Stimulated activated CD4-positive, alpha-beta T cell treated with anti-CD3 and anti-CD28 coated beads, Interleukin-1b, Interleukin-23, amount 100 ng/mL, for 48 hours (primary cell): Measurements from ENCODE around the gene TBX5.
"Not testable (repeated sequence)": the region's sequence is repeated elsewhere in the genome, so short reads cannot be mapped to it uniquely, and the experiment has no call there.

Experiments
- DNase-seq: peaks from one replicate; pipeline ENCODE4 v3.0.0-alpha.2; 2020

TBX5 gene

DNA sequence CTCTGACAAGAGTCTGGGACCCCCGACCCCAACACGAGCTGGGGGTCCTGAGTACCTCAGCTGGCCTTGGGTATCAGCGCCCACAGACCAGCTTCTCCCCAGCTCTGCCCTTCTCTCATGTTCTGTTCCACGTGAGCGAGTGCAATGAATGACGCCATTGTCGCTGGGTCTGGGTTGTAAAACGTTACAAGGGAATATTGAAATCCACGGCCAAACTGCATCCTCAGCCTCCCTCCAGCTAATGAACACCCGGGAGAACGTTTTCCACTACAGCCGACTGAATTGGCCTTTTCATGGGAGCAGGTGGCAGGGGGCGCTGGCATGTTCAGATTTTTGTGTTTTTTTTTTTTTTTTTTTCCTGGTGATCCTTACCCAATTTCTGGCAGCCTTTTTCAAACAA lies 34.7 kb downstream of the TBX5 start:
- DNase-seq: no peak

DNA sequence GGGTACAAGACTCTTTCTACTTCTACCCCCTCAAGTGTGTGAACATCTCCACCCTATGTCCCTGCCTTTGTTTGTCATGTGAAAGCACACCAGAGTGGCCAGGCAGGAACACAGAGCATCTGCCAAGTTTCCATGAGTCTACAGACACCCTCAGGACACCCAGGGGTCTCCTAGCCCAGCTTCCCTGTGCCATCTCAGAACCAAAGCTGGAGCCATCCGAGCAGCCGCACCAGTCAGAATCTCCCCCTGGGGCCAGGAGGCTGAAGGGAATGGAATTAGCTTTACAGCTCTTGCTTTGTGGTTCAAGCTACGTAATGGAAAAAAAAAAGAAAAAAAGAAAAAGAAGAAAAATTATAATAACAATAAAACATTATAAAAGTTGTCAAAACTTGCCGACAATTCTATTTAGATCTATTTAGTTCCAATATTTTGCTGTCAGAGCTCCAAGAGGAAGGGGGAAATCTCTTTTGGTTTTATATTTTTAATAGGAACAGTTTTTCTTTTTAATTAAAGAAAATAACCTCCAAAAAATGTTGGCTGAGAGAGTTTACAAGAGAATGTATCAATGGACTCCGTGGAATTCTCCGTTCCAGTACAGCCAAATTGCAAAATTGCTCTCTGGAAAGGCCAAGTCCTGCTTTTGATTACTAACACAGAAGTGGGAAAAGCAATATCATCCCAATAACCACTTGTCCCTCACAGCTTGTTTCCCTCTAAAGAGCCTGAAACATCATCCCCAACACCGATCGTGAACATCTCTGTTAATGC lies 37.1 kb downstream of the TBX5 start:
- no peak for DNase-seq

DNA sequence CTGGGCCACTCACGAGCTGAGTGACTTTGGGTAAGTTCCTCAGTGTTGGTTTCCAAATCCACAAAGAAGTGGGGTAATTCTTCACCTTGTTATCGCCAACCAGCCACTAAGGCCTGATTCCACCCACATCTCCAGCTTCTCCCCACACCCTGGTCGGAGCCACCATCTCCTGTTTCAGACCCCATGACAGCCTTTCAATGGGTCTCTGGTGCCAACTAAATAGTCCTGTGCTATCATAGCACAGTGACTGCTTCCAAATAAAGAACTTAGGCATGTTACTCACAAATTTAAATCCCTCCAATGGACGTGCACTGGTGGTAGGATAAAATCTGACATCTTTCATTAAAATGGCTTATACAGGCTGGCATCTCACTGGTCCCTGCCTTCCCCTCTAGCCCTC lies 44.0 kb downstream of the TBX5 start:
- no peak for DNase-seq

DNA sequence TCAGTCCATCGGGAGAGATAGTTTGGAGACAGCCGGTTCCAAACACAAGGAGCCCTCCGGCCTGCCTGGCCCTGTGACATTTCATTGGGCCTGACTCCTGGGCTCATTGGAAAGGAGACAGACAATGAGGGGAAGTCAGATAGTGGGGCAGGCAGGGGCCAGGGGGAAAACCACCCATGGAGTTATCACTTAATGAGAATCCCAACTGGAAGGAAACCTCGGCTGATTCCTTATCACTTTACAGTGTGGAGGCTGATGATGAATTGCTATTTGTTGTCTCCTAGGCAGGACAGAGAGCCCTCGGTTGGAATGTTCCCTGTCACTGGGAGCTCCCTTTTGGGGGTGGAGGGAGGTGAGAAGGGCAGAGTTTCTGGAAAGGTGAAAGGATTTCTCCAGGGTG lies 44.4 kb downstream of the TBX5 start:
- no peak for DNase-seq

DNA sequence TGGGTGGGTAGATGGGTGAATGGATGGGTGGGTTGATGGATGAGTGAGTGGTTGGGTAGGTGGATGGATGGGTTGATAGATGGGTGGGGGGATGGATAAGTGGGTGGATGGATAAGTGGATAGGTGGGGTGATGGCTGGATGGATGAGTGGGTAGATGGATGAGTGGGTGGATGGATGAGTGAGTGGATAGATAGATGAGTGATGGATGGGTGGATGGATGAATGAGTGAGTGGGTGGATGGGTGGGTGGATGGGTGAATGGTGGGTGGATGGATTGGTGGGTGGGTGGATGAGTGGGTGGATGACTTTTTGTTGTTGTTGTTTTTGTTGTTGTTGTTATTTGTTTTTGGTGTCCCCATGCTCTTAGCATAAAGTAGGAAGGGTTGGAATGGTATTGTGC lies 45.5 kb downstream of the TBX5 start:
- DNase-seq: no peak

DNA sequence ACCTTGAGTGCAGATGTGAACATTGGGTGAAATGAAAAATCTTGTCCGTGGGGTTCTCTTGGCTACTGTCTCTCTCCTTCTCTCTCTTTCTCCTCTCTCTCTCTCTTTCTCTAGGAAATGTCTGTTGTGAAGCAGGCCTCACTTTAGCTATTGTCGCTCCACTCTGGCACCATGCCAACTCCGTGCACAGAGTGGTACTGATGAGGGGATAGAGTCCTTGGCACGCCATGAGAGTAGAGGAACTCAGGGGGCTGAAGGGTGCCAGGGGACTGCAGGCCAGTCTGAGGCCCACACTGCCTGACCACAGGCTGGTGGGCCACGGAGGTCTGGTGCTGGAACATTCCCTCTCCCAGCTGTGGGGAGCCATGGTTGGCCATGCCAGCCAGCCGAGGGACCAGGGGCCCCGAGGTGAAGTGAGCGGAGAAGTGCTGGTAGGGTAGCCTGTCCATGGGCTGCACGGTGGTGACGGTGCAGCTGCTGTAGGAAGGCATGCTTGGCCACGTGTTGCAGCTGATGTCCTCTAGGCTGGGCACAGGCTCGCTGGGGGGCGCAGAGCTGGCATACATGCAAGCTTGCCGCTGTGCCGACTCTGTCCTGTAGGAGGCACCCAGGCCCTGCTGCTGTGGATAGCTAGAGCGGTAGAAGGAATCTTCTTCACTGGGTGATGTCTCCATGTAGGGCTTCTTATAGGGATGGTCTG lies 50.4 kb downstream of the TBX5 start:
- no peak for DNase-seq

DNA sequence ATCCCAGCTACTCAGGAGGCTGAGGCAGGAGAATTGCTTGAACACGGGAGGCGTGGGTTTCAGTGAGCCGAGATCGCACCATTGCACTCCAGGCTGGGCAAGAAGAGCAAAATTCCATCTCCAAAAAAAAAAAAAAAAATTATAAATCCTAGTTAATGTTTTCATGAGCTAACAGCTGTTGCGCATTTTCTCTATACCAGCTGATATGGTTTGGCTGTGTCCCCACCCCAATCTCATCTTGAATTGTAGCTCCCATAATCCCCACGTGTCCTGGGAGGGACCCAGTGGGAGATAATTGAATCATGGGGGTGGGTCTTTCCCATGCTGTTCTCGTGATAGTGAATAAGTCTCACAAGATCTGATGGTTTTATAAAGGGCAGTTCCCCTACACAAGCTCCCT lies 56.7 kb downstream of the TBX5 start:
- DNase-seq: not testable (repeated sequence)

DNA sequence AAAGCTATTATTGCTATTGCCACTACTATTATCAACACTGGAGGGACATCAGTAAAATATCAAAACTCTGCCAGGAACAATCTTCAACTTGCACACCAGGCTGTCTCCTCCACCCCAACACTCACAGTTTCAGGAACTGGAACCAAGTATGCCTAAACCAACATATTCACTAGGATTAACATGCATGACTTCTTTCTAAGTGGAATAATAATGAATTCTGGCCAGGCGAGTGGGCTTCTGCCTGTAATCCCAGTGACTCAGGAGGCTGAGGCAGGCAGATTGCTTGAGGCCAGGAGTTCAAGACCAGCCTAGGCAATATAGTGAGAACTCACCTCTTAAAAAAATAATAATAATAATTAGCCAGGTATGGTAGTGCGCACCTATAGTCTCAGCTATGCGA lies 58.1 kb downstream of the TBX5 start:
- no peak for DNase-seq

DNA sequence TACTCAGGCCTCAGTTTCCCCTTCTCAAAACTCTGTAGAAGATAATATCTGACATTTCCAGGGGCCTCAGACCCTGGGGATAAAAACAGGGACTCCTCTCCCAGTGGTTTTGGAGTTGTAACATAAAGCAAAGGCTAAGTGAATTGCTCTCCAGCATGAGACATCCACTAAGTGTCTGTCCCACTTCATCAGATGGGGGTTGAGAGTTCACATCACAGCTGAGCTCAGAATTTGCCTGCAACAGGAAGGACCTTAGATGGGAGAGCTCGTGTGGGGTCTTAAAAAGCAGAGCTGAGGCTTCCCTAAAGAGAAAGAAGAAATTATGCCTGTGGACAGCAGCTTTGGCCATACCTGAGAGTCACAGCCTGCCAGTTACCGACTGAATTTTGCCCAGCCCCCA lies 61.1 kb downstream of the TBX5 start:
- DNase-seq: no peak

DNA sequence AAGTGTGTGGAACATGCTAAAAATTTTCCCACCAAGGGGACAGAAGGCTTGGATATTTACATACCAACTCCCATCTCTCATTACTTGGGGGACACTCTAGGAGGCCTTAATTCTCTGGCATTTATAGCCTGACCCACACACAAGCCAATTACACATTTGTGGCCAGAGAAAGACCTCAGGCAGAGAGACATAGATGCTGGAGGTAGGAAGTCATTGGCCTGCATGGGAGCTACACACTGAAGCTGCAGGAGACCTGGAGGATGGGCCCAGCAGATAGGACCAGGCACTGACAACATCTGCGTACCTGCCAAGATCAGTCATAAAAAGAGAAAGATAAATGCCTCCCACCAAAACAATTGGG lies 61.7 kb downstream of the TBX5 start:
- no peak for DNase-seq

DNA sequence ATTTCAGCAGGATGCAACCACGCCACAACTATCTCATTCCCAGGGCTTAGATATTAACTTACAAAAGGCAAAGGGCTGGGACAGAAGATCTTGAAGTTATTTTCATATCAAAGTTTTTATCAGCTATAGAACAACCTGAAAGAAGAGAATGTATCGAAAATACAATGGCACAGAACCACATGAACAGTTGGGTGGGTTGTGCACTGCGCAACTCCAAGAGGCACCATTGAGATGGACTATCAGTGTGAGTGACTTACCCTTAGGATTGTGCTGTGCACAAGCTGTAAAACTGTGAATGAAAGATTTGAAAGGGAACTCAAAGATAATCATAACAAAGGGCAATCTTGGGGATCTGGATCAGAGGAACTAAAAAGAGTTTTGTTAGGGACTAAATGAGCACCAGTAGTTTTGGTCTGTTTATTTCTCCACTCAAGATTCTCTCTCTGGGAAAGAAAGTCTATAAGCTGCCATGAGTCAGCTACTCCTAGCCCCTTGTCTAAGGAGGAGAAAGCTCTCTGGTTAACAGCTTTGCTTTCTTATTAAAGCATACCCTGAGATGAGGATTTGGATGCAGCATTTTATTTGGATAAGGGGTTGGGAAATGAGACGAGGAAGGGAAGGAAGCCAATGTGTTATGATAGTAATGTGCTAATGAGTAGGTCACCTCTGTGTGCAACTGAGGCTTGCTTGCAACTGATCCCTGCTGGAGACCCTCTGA lies 62.2 kb downstream of the TBX5 start:
- no peak for DNase-seq

DNA sequence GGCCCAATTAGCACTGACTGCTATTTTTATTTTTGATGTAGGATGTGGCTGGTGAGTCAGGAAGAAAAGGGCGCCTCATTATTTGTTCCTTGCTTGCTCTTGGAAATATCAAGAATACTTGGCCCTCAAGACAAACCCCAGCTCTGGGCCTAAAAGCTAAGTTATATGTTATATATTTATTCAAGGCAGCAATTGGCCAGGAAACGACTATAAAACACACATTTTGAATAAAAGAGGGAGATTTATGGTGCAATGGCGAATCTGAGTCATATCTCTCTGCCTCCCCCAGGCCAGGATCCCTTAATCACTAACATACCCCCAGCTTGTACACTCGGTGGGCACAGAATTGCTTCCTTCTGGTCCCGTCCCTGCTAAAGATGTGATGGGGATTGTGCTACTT lies 63.3 kb downstream of the TBX5 start:
- no peak for DNase-seq

DNA sequence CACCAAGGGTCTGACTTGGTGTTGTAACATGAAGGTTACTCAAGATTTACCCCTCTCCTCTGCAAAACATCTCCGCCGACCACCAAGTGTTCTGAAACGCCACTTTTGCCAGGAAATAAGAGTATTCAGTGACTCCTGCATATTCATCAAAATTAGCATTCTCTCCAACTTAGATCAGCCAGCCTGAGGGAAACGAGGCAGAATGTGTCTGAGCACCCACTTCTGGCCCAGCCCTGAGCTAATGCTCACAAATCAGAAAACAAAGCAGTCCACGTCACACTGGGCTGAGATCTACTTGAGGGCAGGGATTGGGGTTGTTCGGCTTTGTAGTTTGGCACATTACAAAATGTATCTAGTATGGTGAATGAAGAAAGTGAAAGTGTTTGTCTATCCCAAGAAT lies 64.3 kb downstream of the TBX5 start:
- no peak for DNase-seq

DNA sequence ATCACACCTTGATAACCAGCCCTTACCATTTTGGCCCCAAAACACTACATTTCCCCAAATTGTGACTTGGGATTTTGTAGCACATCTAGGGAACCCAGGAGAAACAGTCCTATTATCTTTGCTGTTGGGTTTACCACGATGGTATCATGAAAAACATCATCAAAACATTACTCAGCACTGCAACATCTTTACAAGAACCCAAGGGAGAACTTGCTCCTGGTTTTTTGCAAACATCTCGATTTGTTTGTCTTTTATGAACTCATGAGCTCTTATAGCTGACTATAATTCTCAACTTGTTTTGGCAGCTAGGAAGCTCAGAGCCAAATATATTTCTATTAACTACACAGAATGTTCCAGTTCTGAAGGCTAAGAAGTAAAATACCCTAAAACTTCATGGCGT lies 65.7 kb downstream of the TBX5 start:
- no peak for DNase-seq

DNA sequence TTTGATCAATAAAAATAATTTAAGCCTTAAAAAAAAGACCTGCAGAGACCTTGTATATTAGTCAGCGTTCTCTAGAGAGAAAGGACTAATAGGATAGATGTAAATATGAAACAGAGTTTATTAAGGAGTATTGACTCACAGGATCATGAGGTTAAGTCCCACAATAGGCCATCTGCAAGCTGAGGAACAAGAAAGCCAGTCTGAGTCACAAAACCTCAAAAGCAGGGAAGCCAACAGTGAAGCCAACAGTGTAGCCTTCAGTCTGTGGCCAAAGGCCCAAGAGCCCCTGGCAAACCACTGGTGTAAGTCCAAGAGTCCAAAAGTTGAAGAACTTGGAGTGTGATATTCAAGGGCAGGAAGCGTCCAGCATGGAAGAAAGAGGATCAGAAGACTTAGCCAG lies 66.3 kb downstream of the TBX5 start:
- DNase-seq: no peak

DNA sequence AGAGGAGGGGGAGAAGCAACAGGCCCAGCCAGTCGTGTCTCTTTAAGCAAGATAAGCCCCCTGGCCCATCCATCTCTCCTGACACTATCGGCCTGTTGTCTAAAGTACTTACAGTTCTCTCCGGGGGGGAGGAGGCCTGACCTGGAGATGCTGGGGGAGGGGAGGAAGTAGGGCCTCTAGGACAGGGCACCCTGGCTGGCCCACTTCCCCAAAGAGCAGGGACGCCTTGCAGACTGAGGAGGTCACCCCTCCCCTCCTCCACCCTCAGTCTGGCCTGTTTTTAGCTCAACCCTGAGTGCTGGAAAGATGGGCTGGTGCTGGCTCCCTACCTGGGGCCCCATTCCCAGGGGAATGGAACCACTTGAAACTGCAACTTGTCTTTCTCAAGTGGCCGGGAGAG lies 70.3 kb downstream of the TBX5 start:
- DNase-seq: no peak

DNA sequence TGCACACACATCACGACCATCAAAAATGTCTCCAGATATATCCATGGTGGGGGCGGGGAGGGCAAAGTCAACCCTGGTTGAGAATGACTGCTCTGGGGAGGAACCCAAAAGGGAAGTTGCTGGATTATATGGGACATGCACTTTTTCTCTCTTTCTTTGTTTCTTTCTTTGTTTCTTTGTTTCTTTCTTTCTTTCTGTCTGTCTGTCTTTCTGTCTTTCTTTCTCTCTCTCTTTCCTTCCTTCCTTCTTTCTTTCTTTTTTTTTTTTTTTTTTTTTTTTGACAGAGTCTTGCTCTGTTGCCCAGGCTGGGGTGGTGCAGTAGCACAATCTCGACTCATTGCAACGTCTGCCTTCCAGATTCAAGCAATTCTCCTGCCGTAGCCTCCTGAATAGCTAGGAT lies 71.5 kb downstream of the TBX5 start:
- DNase-seq: no peak

DNA sequence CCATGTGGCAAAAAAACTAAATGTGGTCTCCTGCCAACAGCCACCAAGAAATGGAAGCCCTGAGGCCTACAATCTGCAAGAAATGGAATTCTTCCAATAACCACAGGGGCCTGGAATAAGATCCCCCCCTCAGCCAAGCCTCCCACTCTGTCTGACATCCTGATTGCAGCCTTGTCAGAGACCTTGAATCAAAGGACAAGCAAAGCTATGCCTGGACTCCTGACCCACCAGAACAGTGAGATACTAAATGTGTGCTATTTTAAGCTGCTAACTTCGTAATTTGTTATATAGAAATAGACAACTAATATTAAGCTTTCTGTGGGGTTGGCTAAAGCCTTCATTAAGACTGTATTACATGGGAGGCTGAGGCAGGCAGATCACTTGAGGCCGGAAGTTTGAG lies 77.7 kb downstream of the TBX5 start:
- DNase-seq: no peak

DNA sequence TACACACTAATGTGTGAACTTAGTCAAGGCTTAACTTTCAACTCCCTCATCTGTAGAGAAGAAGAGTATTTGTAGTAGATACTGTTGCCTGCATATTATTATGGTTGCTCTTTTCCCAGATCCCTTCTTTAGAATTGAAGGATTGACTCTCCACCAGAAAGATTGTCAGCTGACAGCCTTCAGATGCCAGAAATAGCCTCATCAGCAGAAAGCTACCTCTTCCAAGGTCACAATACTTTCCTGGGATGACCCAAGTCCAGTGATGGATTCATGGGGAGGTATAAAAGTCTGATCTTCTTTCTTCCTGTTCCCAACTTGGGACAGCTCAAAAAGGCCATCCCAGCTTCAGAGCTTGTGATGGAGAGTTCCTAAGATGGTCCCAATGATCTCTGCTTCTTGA lies 78.2 kb downstream of the TBX5 start:
- no peak for DNase-seq

DNA sequence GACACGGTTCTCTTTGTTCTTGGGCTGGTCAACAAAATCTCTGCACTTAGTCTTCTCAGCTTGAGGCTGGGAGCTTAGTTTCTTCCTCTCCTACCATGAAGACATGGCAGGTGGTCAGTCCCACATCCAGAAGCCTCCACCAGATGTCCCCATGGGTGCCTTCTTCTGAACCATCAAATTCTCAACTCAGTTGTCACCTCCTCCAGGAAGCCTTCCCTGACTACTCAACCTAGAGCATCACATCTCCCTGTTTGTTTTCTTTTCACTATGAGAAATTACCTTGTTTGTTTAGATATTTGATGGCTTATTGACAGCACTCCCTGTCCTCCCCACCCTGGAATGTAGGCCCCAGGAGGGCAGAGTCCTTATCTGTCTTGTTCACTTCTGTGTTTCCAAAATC lies 84.4 kb downstream of the TBX5 start:
- DNase-seq: no peak

DNA sequence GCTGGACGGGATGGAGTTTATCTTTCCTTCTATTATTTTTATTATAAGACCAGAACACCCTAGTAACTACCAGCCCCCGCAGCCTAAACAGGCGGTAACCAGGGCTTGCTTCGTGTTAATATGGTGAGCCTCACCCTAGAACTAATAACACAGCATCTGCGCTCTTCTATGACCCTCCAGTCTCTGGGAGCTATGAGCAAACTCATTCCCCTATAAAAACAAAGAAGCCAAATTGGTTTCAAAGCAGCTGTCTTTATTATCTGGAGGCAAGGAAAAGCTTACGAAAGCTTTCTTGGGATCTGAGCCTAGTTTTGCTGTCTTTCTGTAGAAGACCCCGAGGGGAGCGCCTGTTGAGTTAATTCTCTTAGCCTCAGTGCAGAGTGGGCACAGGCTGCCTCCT lies 85.0 kb downstream of the TBX5 start:
- DNase-seq: no peak

DNA sequence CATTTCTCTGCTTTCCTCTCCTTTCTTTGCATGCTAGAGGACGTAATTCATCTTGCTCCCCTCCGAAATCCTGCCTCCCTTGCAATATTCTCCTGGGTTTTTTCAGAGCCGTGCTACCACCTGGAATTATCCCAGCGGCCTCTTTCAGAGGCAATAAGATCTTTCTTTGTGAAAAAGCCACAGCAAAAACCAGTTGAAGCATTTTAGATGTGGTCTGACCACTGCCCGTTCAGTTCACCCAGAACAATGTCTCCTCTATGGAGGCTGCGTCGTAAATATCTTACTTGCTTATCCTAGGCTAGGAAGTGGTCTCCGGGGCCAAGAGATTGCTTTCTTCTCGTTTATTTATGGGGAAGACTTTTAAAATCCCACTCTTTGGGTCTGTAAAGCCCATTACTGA lies 85.8 kb downstream of the TBX5 start:
- DNase-seq: no peak

DNA sequence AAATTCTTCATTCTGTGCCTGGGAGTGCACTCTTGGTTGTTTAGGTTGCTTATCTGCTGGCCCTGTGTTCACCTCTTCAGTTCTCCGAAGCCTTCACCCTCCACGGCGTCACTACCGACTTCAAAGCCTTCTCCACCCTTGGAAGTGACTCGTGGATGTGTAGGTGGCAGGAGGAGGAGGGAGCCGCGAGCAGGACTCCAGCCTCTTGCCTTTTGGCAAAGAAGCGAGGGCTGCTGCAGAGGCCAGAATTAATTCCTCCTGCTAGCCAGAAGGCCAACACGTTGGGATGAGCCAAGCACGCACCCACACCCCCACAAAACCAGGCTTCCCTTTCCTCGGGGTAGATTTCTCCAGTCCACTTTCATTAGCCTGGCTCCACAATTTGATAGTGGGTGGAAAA lies 86.5 kb downstream of the TBX5 start:
- no peak for DNase-seq

DNA sequence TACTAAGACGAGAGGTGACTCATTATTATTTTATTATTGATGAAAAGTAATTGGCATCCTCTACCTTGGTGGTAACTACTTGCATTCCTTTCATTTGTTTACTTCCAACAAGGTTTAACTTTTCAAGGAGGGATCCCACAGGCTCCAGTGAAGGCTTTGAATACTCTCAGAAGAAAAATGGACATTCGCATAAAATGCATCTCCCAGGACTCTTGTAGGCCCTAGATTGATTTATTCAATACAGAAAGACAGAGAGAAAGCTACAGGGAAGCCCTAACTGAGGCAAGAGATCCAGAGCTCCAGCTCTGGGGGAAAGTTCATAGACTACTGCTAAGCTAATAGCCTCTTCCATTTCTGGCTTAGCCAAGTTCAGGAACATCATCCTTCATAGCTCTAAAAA lies 87.0 kb downstream of the TBX5 start:
- no peak for DNase-seq
